Thyroid gland (tissue), 4 donors: ENCODE measurements around the gene HNRNPA2B1.

Source experiments
- POLR2A ChIP-seq, 2 donors: fragments of 450-650 bp; IDR thresholded peaks; one replicate each; pipeline ENCODE4 v1.6.1; 2017; ENCODE audit warnings: antibody characterized with exemption in 2 of 2, mild to moderate bottlenecking in 2 of 2, moderate library complexity in 1 of 2
- TF ChIP-seq, protein P1 (sequence below), 6 experiments: fragments of 200-600 bp in 3 of 6; fragments of 450-650 bp in 3 of 6; sonication (generic) in 3 of 6; IDR thresholded peaks; one replicate each; pipeline ENCODE4 v1.5.1; 2016 to 2019; ENCODE audit warnings: antibody characterized with exemption in 6 of 6, mild to moderate bottlenecking in 2 of 6, inconsistent platforms in 1 of 6, moderate library complexity in 1 of 6

DNA sequence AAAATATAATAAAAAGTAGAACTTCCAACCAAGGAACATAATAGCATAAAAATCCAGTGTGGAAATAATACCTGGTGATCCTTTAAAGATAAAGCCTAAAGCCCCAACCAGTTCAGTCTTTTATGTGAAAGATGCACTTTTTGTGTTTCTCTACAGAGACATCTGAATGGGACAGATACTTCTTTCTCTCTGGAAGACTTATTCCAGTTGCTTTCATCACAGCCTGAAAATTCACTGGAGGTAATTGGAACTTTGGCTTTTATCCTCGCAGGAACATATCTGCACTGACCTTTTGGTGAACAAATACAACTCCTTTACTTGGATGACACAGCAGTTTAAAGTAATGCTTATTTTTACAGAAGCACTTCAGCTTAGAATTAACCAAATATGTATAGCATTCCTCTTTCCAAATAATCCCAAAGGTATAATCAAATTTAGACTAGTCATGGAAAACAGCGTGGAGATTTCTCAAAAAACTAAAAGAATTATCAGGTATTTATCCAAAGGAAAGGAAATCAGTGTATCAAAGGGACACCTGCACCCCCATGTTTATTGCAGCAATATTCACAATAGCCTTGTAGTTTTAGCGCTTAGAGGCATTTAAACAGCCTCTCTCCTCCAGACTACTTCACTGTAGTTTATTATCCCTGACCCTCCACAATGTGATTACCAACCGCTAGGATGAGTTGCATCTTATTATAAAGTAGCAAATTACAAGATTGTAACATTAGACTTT is 16.8 kb downstream of the HNRNPA2B1 start:
- TF ChIP-seq, protein P1, sequence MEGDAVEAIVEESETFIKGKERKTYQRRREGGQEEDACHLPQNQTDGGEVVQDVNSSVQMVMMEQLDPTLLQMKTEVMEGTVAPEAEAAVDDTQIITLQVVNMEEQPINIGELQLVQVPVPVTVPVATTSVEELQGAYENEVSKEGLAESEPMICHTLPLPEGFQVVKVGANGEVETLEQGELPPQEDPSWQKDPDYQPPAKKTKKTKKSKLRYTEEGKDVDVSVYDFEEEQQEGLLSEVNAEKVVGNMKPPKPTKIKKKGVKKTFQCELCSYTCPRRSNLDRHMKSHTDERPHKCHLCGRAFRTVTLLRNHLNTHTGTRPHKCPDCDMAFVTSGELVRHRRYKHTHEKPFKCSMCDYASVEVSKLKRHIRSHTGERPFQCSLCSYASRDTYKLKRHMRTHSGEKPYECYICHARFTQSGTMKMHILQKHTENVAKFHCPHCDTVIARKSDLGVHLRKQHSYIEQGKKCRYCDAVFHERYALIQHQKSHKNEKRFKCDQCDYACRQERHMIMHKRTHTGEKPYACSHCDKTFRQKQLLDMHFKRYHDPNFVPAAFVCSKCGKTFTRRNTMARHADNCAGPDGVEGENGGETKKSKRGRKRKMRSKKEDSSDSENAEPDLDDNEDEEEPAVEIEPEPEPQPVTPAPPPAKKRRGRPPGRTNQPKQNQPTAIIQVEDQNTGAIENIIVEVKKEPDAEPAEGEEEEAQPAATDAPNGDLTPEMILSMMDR (IDR thresholded peaks at IDR 0.05) = no peak
- TF ChIP-seq POLR2A (IDR thresholded peaks at IDR 0.05) = no peak
